ENCODE data around the gene DIAPH2.

GRCh38 chrX:96764864-96765263, 80.2 kb downstream of the DIAPH2 start:
- TF ChIP-seq CTCF (IDR thresholded peaks at IDR 0.05; ENCODE audit: low read depth, low read length, poor library complexity, severe bottlenecking) (no peak), EZH2phosphoT487 (IDR thresholded peaks at IDR 0.05; ENCODE audit: borderline replicate concordance, low read length) (no peak)

Data from DOHH2 (cell line).